IPS-NIHi11 (cell line): ENCODE data around the gene MSN.

ENCODE experiments used
- DNase-seq: peaks from one replicate; pipeline ENCODE4 v3.0.0; 2012; ENCODE audit warnings: mixed read lengths, low spot score

MSN gene

GRCh38 chrX:65673857-65674203, 6.4 kb downstream of the MSN start:
- DNase-seq: no peak

- no peak for DNase-seq
These were observed 6.9 kb downstream of the MSN start for GRCh38 chrX:65674204-65674893.

GRCh38 chrX:65677954-65678469, 10.6 kb downstream of the MSN start:
- DNase-seq: no peak

- DNase-seq: no peak
These were observed 11.7 kb downstream of the MSN start for GRCh38 chrX:65679071-65679540.

- DNase-seq: no peak
These were observed 14.4 kb downstream of the MSN start for GRCh38 chrX:65681810-65682209.

GRCh38 chrX:65685112-65685511, 17.7 kb downstream of the MSN start:
- DNase-seq: no peak

GRCh38 chrX:65686236-65686635, 18.8 kb downstream of the MSN start:
- no peak for DNase-seq

GRCh38 chrX:65687367-65687766, 19.9 kb downstream of the MSN start:
- DNase-seq: no peak

GRCh38 chrX:65688403-65688871, 21.0 kb downstream of the MSN start:
- DNase-seq: no peak

GRCh38 chrX:65689377-65689776, 21.9 kb downstream of the MSN start:
- no peak for DNase-seq

GRCh38 chrX:65690057-65690855, 22.8 kb downstream of the MSN start:
- no peak for DNase-seq

- DNase-seq: no peak
These were observed 28.5 kb downstream of the MSN start for GRCh38 chrX:65695849-65696449.

GRCh38 chrX:65696613-65697012, 29.2 kb downstream of the MSN start:
- no peak for DNase-seq

GRCh38 chrX:65697211-65697641, 29.8 kb downstream of the MSN start:
- DNase-seq: no peak

- DNase-seq: no peak
These were observed 30.7 kb downstream of the MSN start for GRCh38 chrX:65697915-65698796.

GRCh38 chrX:65702956-65703355, 35.5 kb downstream of the MSN start:
- DNase-seq: no peak

GRCh38 chrX:65705439-65705838, 38.0 kb downstream of the MSN start:
- no peak for DNase-seq

GRCh38 chrX:65706041-65706828, 38.8 kb downstream of the MSN start:
- DNase-seq: peak; percentile 25

GRCh38 chrX:65707151-65707550, 39.7 kb downstream of the MSN start:
- DNase-seq: no peak

- no peak for DNase-seq
These were observed 44.8 kb downstream of the MSN start for GRCh38 chrX:65712005-65712806.
